K562 (cell line): ENCODE results near the gene INO80E. TPM values are rescaled to one million over a fixed set of nuclear protein-coding genes. Genes with fewer than 3 reads are reported as not detected.

Experiments used
- ATAC-seq: fragments of 200-7000 bp; cut with Tn5 transposase; 3 replicates; pipeline ENCODE4 v1.9.1; 2020; ENCODE audit warnings: moderate library complexity
- BruUV-seq: library from RNA; stranded (reverse); fragments of 400-500 nt; replicated peaks from 2 replicates; lab custom pipeline; 2021; lab: Mats Ljungman, UMichigan
- CTCF ChIA-PET: fragments of 300-600 bp; formaldehyde crosslinking; extraction: SDS; loops from one replicate; lab custom pipeline; 2021; ENCODE audit warnings: low intra/inter-chr PET ratio; lab: Yijun Ruan, JAX
- POLR2A ChIA-PET: fragments of 300-600, 350-650 bp; sonication (Branson Sonifier 250); formaldehyde crosslinking; extraction: SDS; loops from one replicate; lab custom pipeline; 2021; ENCODE audit warnings: antibody characterized with exemption, inconsistent platforms; lab: Yijun Ruan, JAX
- DNase-seq, 4 experiments: peaks; one replicate each; pipeline versions ENCODE4 v3.0.0 to v3.0.0-alpha.2; 2011 to 2018; ENCODE audit warnings: low spot score in 3 of 4, mixed read lengths in 3 of 4; ENCODE audit errors: extremely low read depth in 1 of 4
- FAIRE-seq: peaks from 2 replicates; lab custom pipeline; 2011; peaks lifted over from hg19 to GRCh38; lab: Jason Lieb, UNC
- H2AFZ ChIP-seq: 2 replicates; pipeline ENCODE4 v1.6.0; 2011; ENCODE audit warnings: low read depth, low read length, control low read depth, inconsistent platforms
- H3K27ac ChIP-seq: fragments of 200-600 bp; 3 replicates; pipeline ENCODE4 v1.8.0; 2011; ENCODE audit warnings: low read depth, mild to moderate bottlenecking, control low read depth, inconsistent platforms, low read length, moderate library complexity, mixed read lengths; ENCODE audit errors: extremely low read depth
- H3K27me3 ChIP-seq, 2 experiments: fragments of 300-600 bp in 1 of 2; 2 replicates in 1 of 2; 3 replicates in 1 of 2; pipeline versions ENCODE4 v1.6.0 to v1.8.0; 2011; ENCODE audit warnings: inconsistent platforms in 2 of 2, low read length in 2 of 2, mild to moderate bottlenecking in 1 of 2, mixed read lengths in 1 of 2, moderate library complexity in 1 of 2; ENCODE audit not compliant: control insufficient read depth in 2 of 2, insufficient read depth in 2 of 2
- H3K36me3 ChIP-seq: fragments of 300-600 bp; 3 replicates; pipeline ENCODE4 v1.8.0; 2011; ENCODE audit warnings: mild to moderate bottlenecking, low read length, inconsistent platforms; ENCODE audit not compliant: control insufficient read depth, insufficient read depth
- H3K4me1 ChIP-seq, 2 experiments: fragments of 200-600 bp in 1 of 2; replicated peaks in 1 of 2; 2 replicates in 1 of 2; 3 replicates in 1 of 2; pipeline versions ENCODE4 v1.5.1 to v1.8.0; 2011; ENCODE audit warnings: inconsistent platforms in 2 of 2, low read length in 2 of 2, mild to moderate bottlenecking in 1 of 2, mixed read lengths in 1 of 2, moderate library complexity in 1 of 2; ENCODE audit not compliant: control insufficient read depth in 2 of 2, insufficient read depth in 2 of 2
- H3K4me2 ChIP-seq: 2 replicates; pipeline ENCODE4 v1.6.1; 2011; ENCODE audit warnings: low read length, control low read depth, inconsistent platforms, mixed read lengths; ENCODE audit not compliant: insufficient read depth
- H3K4me3 ChIP-seq: fragments of 200-600 bp; sonication (generic), shearing (Covaris generic); 2 replicates; pipeline ENCODE4 v1.5.1; 2016; ENCODE audit warnings: control low read depth, inconsistent platforms
- H3K79me2 ChIP-seq: fragments of 200-600 bp; 3 replicates; pipeline ENCODE4 v1.8.0; 2011; ENCODE audit warnings: low read length, inconsistent platforms; ENCODE audit not compliant: control insufficient read depth, insufficient read depth
- H3K9ac ChIP-seq, 2 experiments: 2 replicates each; pipeline versions ENCODE4 v1.6.0 to v1.6.1; 2011; ENCODE audit warnings: low read depth in 2 of 2, low read length in 2 of 2, control low read depth in 1 of 2, inconsistent platforms in 1 of 2, mild to moderate bottlenecking in 1 of 2, mixed read lengths in 1 of 2; ENCODE audit not compliant: insufficient read depth in 1 of 2
- H3K9me1 ChIP-seq: one replicate; pipeline ENCODE4 v1.6.0; 2011; ENCODE audit warnings: inconsistent platforms, mild to moderate bottlenecking, low read length, moderate library complexity; ENCODE audit not compliant: control insufficient read depth, insufficient read depth
- H3K9me3 ChIP-seq: replicated peaks from 2 replicates; pipeline ENCODE4 v1.5.1; 2011; ENCODE audit warnings: low read depth, low read length, inconsistent platforms; ENCODE audit not compliant: control insufficient read depth, insufficient read depth
- H4K20me1 ChIP-seq: replicated peaks from 2 replicates; pipeline ENCODE4 v1.6.1; 2011; ENCODE audit warnings: low read length, inconsistent platforms, mixed read lengths; ENCODE audit not compliant: control insufficient read depth, insufficient read depth
- FOXK1 ChIP-seq: sonication (generic); formaldehyde crosslinking; IDR thresholded peaks from 2 replicates; pipeline ENCODE4 v1.8.0; 2022; ENCODE audit warnings: missing genetic modification reagents, mild to moderate bottlenecking, borderline replicate concordance
- MLLT1 ChIP-seq, 2 experiments: fragments of 450-650 bp; IDR thresholded peaks; 2 replicates each; pipeline ENCODE4 v1.6.1; 2016
- PHB ChIP-seq: fragments of 250-450 bp; sonication (Bioruptor Pico); IDR thresholded peaks from 2 replicates; pipeline ENCODE4 v1.5.0; 2021
- RAD51 ChIP-seq: fragments of 450-650 bp; IDR thresholded peaks from 2 replicates; pipeline ENCODE4 v1.7.1; 2016; ENCODE audit warnings: low read depth, mild to moderate bottlenecking, borderline replicate concordance
- RFX5 ChIP-seq: IDR thresholded peaks from 2 replicates; pipeline ENCODE4 v1.6.1; 2011; ENCODE audit warnings: low read depth, mild to moderate bottlenecking, improper control_type of control experiment, low read length
- USF1 ChIP-seq: sonication (generic); formaldehyde crosslinking; IDR thresholded peaks from 2 replicates; pipeline ENCODE4 v1.9.0; 2022; ENCODE audit warnings: mild to moderate bottlenecking, missing genetic modification reagents
- ZBED1 ChIP-seq: IDR thresholded peaks from 2 replicates; pipeline ENCODE4 v1.6.1; 2014
- ZBTB34 ChIP-seq: fragments of 250-450 bp; sonication (Bioruptor Pico); IDR thresholded peaks from 2 replicates; pipeline ENCODE4 v1.8.0; 2021; ENCODE audit warnings: mild to moderate bottlenecking, moderate library complexity
- ZBTB7A ChIP-seq: IDR thresholded peaks from 2 replicates; pipeline ENCODE4 v1.6.1; 2011; ENCODE audit warnings: low read depth, mild to moderate bottlenecking, low read length, moderate library complexity, borderline replicate concordance; ENCODE audit not compliant: control insufficient read depth
- ZNF133 ChIP-seq: fragments of 250-450 bp; sonication (Bioruptor Pico); IDR thresholded peaks from 2 replicates; pipeline ENCODE4 v1.4.0; 2020; ENCODE audit warnings: mild to moderate bottlenecking
- ZNF263 ChIP-seq: sonication (generic); formaldehyde crosslinking; IDR thresholded peaks from 2 replicates; pipeline ENCODE4 v1.8.0; 2022; ENCODE audit warnings: mild to moderate bottlenecking, missing genetic modification reagents, borderline replicate concordance
- ZNF699 ChIP-seq: fragments of 250-450 bp; sonication (Bioruptor Pico); IDR thresholded peaks from 2 replicates; pipeline ENCODE4 v1.8.0; 2021; ENCODE audit warnings: mild to moderate bottlenecking, moderate library complexity; ENCODE audit not compliant: insufficient replicate concordance
- ZNF75A ChIP-seq: fragments of 450-650 bp; formaldehyde crosslinking; IDR thresholded peaks from 2 replicates; pipeline ENCODE4 v1.4.0; 2020; ENCODE audit warnings: mild to moderate bottlenecking
- WGBS: fragments of 100-300 bp; shearing (Covaris generic); methylation state at CpG from one replicate; pipeline ENCODE4 v1.1.6; 2016; ENCODE audit warnings: low coverage, mixed read lengths; ENCODE audit not compliant: insufficient coverage; ENCODE audit errors: missing lambda C conversion rate; 5-methylcytosine and 5-hydroxymethylcytosine counted together
- in situ Hi-C: fragments of 300-500 bp; cut with MboI; formaldehyde crosslinking; loops from 4 replicates; pipeline ENCODE4 v1.15.0; 2018; ENCODE audit warnings: inconsistent platforms, mixed read lengths
- intact Hi-C: fragments of 100-400 bp; cut with micrococcal nuclease; formaldehyde crosslinking; loops from 2 replicates; pipeline ENCODE4 v1.14.2; 2022
- polyA plus RNA-seq, 8 experiments: library from polyadenylated mRNA; depleted of rRNA in 4 of 8; stranded (reverse) in 5 of 8; unstranded in 3 of 8; fragments of >200 nt; fragmentation: Nextera tagmentation in 2 of 8; fragmentation: Illumina TruSeq in 1 of 8; extraction: Ambion mirVana in 2 of 8; extraction: Trizol in 1 of 8; gene quantifications; 2 replicates each; pipeline versions ENCODE4 v1.2.1 to v1.2.3, GENCODE V29; 2011 to 2014; ENCODE audit warnings: inconsistent platforms in 1 of 8, missing spikeins in 1 of 8
- total RNA-seq, 7 experiments: library from RNA; depleted of rRNA in 6 of 7; stranded (reverse); fragments of >200 nt in 6 of 7; fragmentation: Illumina TruSeq in 2 of 7; extraction: Trizol in 2 of 7; gene quantifications; 2 replicates each; pipeline versions ENCODE4 v1.2.1 to v1.2.3, GENCODE V29; 2011 to 2021; ENCODE audit warnings: low replicate concordance in 1 of 7

The INO80E gene
- total and polyA plus RNA-seq, 9 of the 15 experiments (the other 6 are each of a cell fraction or from before 2014, with no cell fraction given) = 0.31 to 102 (median 49.3) TPM

- no peak for TF ChIP-seq ZNF699
- TF ChIP-seq PHB (CRISPR knock-in tag) = 0 out of 2 replicates have a peak, but pooled peaks have one; percentile 9
- TF ChIP-seq ZNF133 (CRISPR knock-in tag) = no peak
- peak; percentile 94 for TF ChIP-seq RFX5
- no peak for TF ChIP-seq RAD51
- TF ChIP-seq ZNF75A (CRISPR knock-in tag) = no peak
- no peak for TF ChIP-seq ZBED1
Measured at GRCh38 chr16:29973384-29974246, 22.4 kb upstream of the INO80E start, which contains the start of gene TAOK2 (continued).

GRCh38 chr16:29974291-29975133 lies 21.5 kb upstream of the INO80E start:
- in situ Hi-C loops (no loop called here), intact Hi-C loops (no loop called here)
- Histone ChIP-seq H4K20me1 (peaks cover 23% of the 10 kb centered on the region), H3K27me3 (no peaks in the 10 kb centered on the region), H3K4me3 (peak overlapping the region; percentile 71), H3K79me2 (peaks cover 36% of the 10 kb centered on the region), H3K9me3 (no peaks in the 10 kb centered on the region; the same call in 1 of the 2 replicates), H3K9ac (peak overlapping the region; percentile 82 to 88), H3K36me3 (peaks cover 47% of the 10 kb centered on the region), H3K27ac (peak overlapping the region; percentile 80), H3K4me2 (peak overlapping the region; percentile 87), H2AFZ (0 out of 2 replicates have a peak overlapping the region, but pooled peaks have one; percentile 88), H3K4me1 (peaks cover 26 to 30% of the 10 kb centered on the region in 2 experiments; a peak in 4 of 5 replicates), H3K9me1 (peaks cover 3% of the 10 kb centered on the region)
- ChIA-PET CTCF (no interaction called here), POLR2A (interaction anchor here (0.6 to 3.2 kb wide), 7 partner anchors 11 to 650 kb away, joined by 3 to 22 read pairs (median 14); partner anchors contain the start of genes ASPHD1 and TMEM219)
- DNase-seq (peak; percentile 47 to 57 (median 49)), ATAC-seq (peak; percentile 9), FAIRE-seq (peak; percentile 73)
- WGBS = 2% methylated on average over 25 of the region's 31 CpGs
- no TSS peak for BruUV-seq
- TF ChIP-seq ZNF263 (no peak), MLLT1 (IDR thresholded peaks at IDR 0.05) (0 out of 4 replicates have a peak, but pooled peaks of 1 of the 2 experiments have one; percentile 42), ZBTB7A (peak; percentile 79; the same call in 1 of the 2 replicates), USF1 (CRISPR knock-in tag) (peak; percentile 48; the same call in 1 of the 2 replicates), ZBTB34 (CRISPR knock-in tag) (no peak), FOXK1 (CRISPR knock-in tag) (peak; percentile 16; the same call in 1 of the 2 replicates)
